Endothelial cell of umbilical vein (primary cell): ENCODE measurements around the gene KRT74. TPM values are rescaled to one million over a fixed set of nuclear protein-coding genes. Genes with fewer than 3 reads are reported as not detected.

ENCODE experiments used
- BruUV-seq: library from RNA; stranded (reverse); fragments of 400-500 nt; replicated peaks from 2 replicates; lab custom pipeline; 2021; lab: Mats Ljungman, UMichigan
- CTCF ChIA-PET: fragments of 300-600, 350-600 bp; sonication (Branson Sonifier 250); formaldehyde crosslinking; loops from one replicate; lab custom pipeline; 2021; ENCODE audit warnings: antibody characterized with exemption, inconsistent platforms; lab: Charles Lee
- POLR2A ChIA-PET: fragments of 300-600, 350-600 bp; sonication (Branson Sonifier 250); formaldehyde crosslinking; loops from one replicate; lab custom pipeline; 2021; ENCODE audit warnings: antibody characterized with exemption, inconsistent platforms; lab: Charles Lee
- DNase-seq: peaks from one replicate; pipeline ENCODE4 v3.0.0-alpha.2; 2011; ENCODE audit warnings: low read depth, low spot score
- FAIRE-seq: peaks from 2 replicates; lab custom pipeline; 2011; peaks lifted over from hg19 to GRCh38; lab: Jason Lieb, UNC
- H2AFZ ChIP-seq: 2 replicates; pipeline ENCODE4 v1.6.0; 2012; ENCODE audit warnings: low read depth, low read length, control low read depth, inconsistent platforms
- H3K27ac ChIP-seq: 2 replicates; pipeline ENCODE4 v1.5.1; 2011; ENCODE audit warnings: low read depth, mild to moderate bottlenecking, control low read depth, low read length, moderate library complexity; ENCODE audit not compliant: insufficient read depth
- H3K27me3 ChIP-seq, 2 experiments: 2 replicates each; pipeline versions ENCODE4 v1.6.0 to v1.6.1; 2011; ENCODE audit warnings: low read length in 2 of 2, mixed read lengths in 1 of 2; ENCODE audit not compliant: control insufficient read depth in 2 of 2, insufficient read depth in 2 of 2
- H3K36me3 ChIP-seq, 2 experiments: 2 replicates in 1 of 2; 3 replicates in 1 of 2; pipeline ENCODE4 v1.5.1; 2011; ENCODE audit warnings: low read length in 2 of 2, mild to moderate bottlenecking in 1 of 2, moderate library complexity in 1 of 2; ENCODE audit not compliant: control insufficient read depth in 2 of 2, insufficient read depth in 2 of 2; ENCODE audit errors: extremely low read depth in 1 of 2
- H3K4me1 ChIP-seq: 3 replicates; pipeline ENCODE4 v1.5.1; 2011; ENCODE audit warnings: mild to moderate bottlenecking, low read length; ENCODE audit not compliant: control insufficient read depth, insufficient read depth; ENCODE audit errors: extremely low read depth
- H3K4me2 ChIP-seq: 2 replicates; pipeline ENCODE4 v1.6.1; 2011; ENCODE audit warnings: low read length, control low read depth, mixed read lengths; ENCODE audit not compliant: insufficient read depth
- H3K4me3 ChIP-seq, 3 experiments: fragments of 200-600 bp in 1 of 3; sonication (generic), shearing (Covaris generic) in 1 of 3; replicated peaks in 1 of 3; 2 replicates each; pipeline ENCODE4 v1.5.1; 2011 to 2016; ENCODE audit warnings: control low read depth in 3 of 3, low read length in 3 of 3, mild to moderate bottlenecking in 2 of 3, inconsistent platforms in 1 of 3, low read depth in 1 of 3, moderate library complexity in 1 of 3; ENCODE audit not compliant: insufficient read depth in 1 of 3
- H3K79me2 ChIP-seq: 2 replicates; pipeline ENCODE4 v1.6.0; 2012; ENCODE audit warnings: low read length, inconsistent platforms; ENCODE audit not compliant: control insufficient read depth, insufficient read depth
- H3K9ac ChIP-seq: replicated peaks from 2 replicates; pipeline ENCODE3; 2011; ENCODE audit warnings: low read length, control low read depth; ENCODE audit not compliant: insufficient read depth; ENCODE audit errors: extremely low read depth
- H3K9me1 ChIP-seq: replicated peaks from 3 replicates; pipeline ENCODE4 v1.6.0; 2011; ENCODE audit warnings: mild to moderate bottlenecking, low read length; ENCODE audit not compliant: control insufficient read depth, insufficient read depth; ENCODE audit errors: extremely low read depth
- H3K9me3 ChIP-seq: replicated peaks from 2 replicates; pipeline ENCODE4 v1.5.1; 2012; ENCODE audit warnings: low read length, inconsistent platforms; ENCODE audit not compliant: control insufficient read depth, insufficient read depth
- H4K20me1 ChIP-seq: replicated peaks from 2 replicates; pipeline ENCODE3; 2011; ENCODE audit warnings: mild to moderate bottlenecking, low read length; ENCODE audit not compliant: control insufficient read depth, insufficient read depth; ENCODE audit errors: extremely low read depth
- EZH2 ChIP-seq: IDR thresholded peaks from 2 replicates; pipeline ENCODE4 v1.6.1; 2012; ENCODE audit warnings: borderline replicate concordance, low read depth, mild to moderate bottlenecking, moderate library complexity, low read length, inconsistent platforms; ENCODE audit not compliant: severe bottlenecking
- FOS ChIP-seq: IDR thresholded peaks from 2 replicates; pipeline ENCODE4 v1.6.1; 2011; ENCODE audit warnings: mild to moderate bottlenecking, low read length, moderate library complexity, borderline replicate concordance; ENCODE audit not compliant: insufficient read depth
- GATA2 ChIP-seq: IDR thresholded peaks from 2 replicates; pipeline ENCODE4 v1.7.0; 2011; ENCODE audit warnings: low read depth, mild to moderate bottlenecking, moderate library complexity, mixed read lengths, low read length; ENCODE audit not compliant: insufficient read length, insufficient read depth
- JUN ChIP-seq: IDR thresholded peaks from 2 replicates; pipeline ENCODE4 v1.6.1; 2011; ENCODE audit warnings: borderline replicate concordance, low read depth; ENCODE audit not compliant: insufficient read length, insufficient read depth
- MYC ChIP-seq: IDR thresholded peaks from one replicate; pipeline ENCODE4 v1.6.1; 2011; ENCODE audit warnings: mild to moderate bottlenecking, low read depth, low read length
- POLR2A ChIP-seq: IDR thresholded peaks from 2 replicates; pipeline ENCODE4 v1.6.1; 2012; ENCODE audit warnings: low read depth, mild to moderate bottlenecking, control low read depth, low read length
- POLR2AphosphoS5 ChIP-seq: IDR thresholded peaks from 2 replicates; pipeline ENCODE4 v1.6.1; 2012; ENCODE audit warnings: low read depth, mild to moderate bottlenecking, control low read depth, low read length, moderate library complexity; ENCODE audit not compliant: insufficient read depth
- dilution Hi-C: fragments of 300-500 bp; cut with MboI; formaldehyde crosslinking; loops from one replicate; pipeline ENCODE4 v1.15.0; 2019; ENCODE audit warnings: low sequenced_read_pairs; ENCODE audit not compliant: extremely low pct_ligation_motif_present
- intact Hi-C: fragments of 100-400 bp; cut with micrococcal nuclease; formaldehyde crosslinking; loops from one replicate; pipeline ENCODE4 v1.10.0; 2022
- polyA plus RNA-seq, 4 experiments: library from polyadenylated mRNA; depleted of rRNA in 3 of 4; stranded (reverse) in 3 of 4; unstranded in 1 of 4; fragments of >200 nt; gene quantifications; 2 replicates each; pipeline versions ENCODE4 v1.2.1 to v1.2.3, GENCODE V29; 2011 to 2012; ENCODE audit warnings: missing spikeins in 1 of 4
- total RNA-seq: library from RNA; stranded (reverse); gene quantifications from 2 replicates; pipeline ENCODE4 v1.2.3, GENCODE V29; 2021
- TF ChIP-seq, protein P1 (sequence below), 2 donors: IDR thresholded peaks; 1 replicate in 1 of 2; 2 replicates in 1 of 2; pipeline ENCODE4 v1.5.1; 2011; ENCODE audit warnings: low read length in 2 of 2, mild to moderate bottlenecking in 2 of 2, moderate library complexity in 2 of 2, control low read depth in 1 of 2, inconsistent platforms in 1 of 2, low read depth in 1 of 2; ENCODE audit not compliant: insufficient read depth in 1 of 2; ENCODE audit errors: extremely low read depth in 1 of 2
- TF ChIP-seq, protein P2 (sequence below): IDR thresholded peaks from 2 replicates; pipeline ENCODE4 v1.6.1; 2011; ENCODE audit not compliant: insufficient read depth, insufficient read length

Gene KRT74
- total and polyA plus RNA-seq, 2 donors (not counting 3 experiments of a cell fraction or from before 2014, with no cell fraction given): not detected

DNA sequence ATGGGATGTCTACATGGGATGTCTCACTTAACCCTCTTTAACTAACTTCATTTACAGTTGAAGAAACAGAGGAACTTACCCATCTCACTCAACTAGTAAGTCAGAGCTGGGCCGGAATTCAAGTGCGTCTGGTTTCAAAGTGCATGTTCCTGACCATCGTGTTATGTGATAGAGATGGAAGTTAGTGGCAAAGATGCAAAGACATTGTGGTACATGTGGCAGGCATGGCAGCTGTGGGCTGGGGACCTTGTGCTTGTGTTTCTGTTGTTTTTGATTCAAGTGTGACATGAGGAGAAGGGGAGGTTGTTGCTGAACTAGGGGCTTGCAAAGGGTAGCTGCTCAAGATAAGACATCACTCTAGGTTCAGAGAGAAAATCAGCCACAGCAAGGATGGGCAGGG lies 2.3 kb upstream of the KRT74 start:
- BruUV-seq: no TSS peak
- TF ChIP-seq POLR2A: no peak
- no peak for TF ChIP-seq GATA2
- TF ChIP-seq MYC: no peak
- no peak for TF ChIP-seq FOS
- TF ChIP-seq EZH2: no peak
- TF ChIP-seq POLR2AphosphoS5: no peak
- TF ChIP-seq, protein P1, sequence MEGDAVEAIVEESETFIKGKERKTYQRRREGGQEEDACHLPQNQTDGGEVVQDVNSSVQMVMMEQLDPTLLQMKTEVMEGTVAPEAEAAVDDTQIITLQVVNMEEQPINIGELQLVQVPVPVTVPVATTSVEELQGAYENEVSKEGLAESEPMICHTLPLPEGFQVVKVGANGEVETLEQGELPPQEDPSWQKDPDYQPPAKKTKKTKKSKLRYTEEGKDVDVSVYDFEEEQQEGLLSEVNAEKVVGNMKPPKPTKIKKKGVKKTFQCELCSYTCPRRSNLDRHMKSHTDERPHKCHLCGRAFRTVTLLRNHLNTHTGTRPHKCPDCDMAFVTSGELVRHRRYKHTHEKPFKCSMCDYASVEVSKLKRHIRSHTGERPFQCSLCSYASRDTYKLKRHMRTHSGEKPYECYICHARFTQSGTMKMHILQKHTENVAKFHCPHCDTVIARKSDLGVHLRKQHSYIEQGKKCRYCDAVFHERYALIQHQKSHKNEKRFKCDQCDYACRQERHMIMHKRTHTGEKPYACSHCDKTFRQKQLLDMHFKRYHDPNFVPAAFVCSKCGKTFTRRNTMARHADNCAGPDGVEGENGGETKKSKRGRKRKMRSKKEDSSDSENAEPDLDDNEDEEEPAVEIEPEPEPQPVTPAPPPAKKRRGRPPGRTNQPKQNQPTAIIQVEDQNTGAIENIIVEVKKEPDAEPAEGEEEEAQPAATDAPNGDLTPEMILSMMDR (IDR thresholded peaks at IDR 0.05; ENCODE audit: extremely low read depth in 1 of 2, insufficient read depth in 1 of 2, low read depth in 1 of 2, low read length in 2 of 2): no peak
- no peak for TF ChIP-seq JUN
- TF ChIP-seq, protein P2, sequence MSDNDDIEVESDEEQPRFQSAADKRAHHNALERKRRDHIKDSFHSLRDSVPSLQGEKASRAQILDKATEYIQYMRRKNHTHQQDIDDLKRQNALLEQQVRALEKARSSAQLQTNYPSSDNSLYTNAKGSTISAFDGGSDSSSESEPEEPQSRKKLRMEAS: no peak
- H3K4me1 ChIP-seq: no peaks in the 10 kb centered on the region
- no peak for FAIRE-seq
- H3K4me3 ChIP-seq: no peak overlapping the region
- H3K9me1 ChIP-seq: no peaks in the 10 kb centered on the region
- no peak overlapping the region for H2AFZ ChIP-seq
- DNase-seq: no peak
- intact Hi-C loops: no loop called here
- no peak overlapping the region for H3K4me2 ChIP-seq
- no peaks in the 10 kb centered on the region for H3K36me3 ChIP-seq
- H3K27me3 ChIP-seq: peaks cover 0 to 2% of the 10 kb centered on the region in 2 experiments
- no peaks in the 10 kb centered on the region for H4K20me1 ChIP-seq
- no peak overlapping the region for H3K27ac ChIP-seq
- no peaks in the 10 kb centered on the region for H3K9me3 ChIP-seq
- CTCF ChIA-PET: interaction anchor here (0.9 kb wide), 1 partner anchor 304 kb away, joined by 4 read pairs; no protein-coding TSS in a partner anchor
- dilution Hi-C loops: no loop called here
- no peaks in the 10 kb centered on the region for H3K79me2 ChIP-seq
- POLR2A ChIA-PET: no interaction called here
- no peak overlapping the region for H3K9ac ChIP-seq
